SKM-1 (cell line): ENCODE results near the gene MIEF2.
A peak's percentile ranks its signal among the peaks of the same experiment; 100 is the strongest.

Experiments
- DNase-seq: peaks from one replicate; lab custom pipeline; 2025; ENCODE audit not compliant: unreplicated experiment; lab: John Stamatoyannopoulos, UW

MIEF2 gene

GRCh38 chr17:18254888-18255649 is 5.4 kb upstream of the MIEF2 start:
- DNase-seq: no peak

- DNase-seq: no peak
These were observed 4.1 kb upstream of the MIEF2 start for GRCh38 chr17:18256351-18256750.

GRCh38 chr17:18256776-18257175 is 3.7 kb upstream of the MIEF2 start:
- no peak for DNase-seq

GRCh38 chr17:18257268-18257981 is 3.0 kb upstream of the MIEF2 start:
- DNase-seq: peak; percentile 32

- peak; percentile 32 for DNase-seq
These were observed 2.5 kb upstream of the MIEF2 start for GRCh38 chr17:18257982-18258355.

- no peak for DNase-seq
These were observed 2.0 kb upstream of the MIEF2 start, which contains the start of gene FLII for GRCh38 chr17:18258356-18259038. TSS of gene FLII (minus strand) at chr17:18258738. CDS start at chr17:18258690, 48 bp downstream.

- DNase-seq: no peak
These were observed 686 bp upstream of the MIEF2 start for GRCh38 chr17:18259621-18260331.

GRCh38 chr17:18261146-18261515 is 669 bp downstream of the MIEF2 start:
- peak; percentile 5 for DNase-seq

GRCh38 chr17:18261659-18262058 is 1.2 kb downstream of the MIEF2 start:
- no peak for DNase-seq

- DNase-seq: no peak
These were observed 1.6 kb downstream of the MIEF2 start for GRCh38 chr17:18262111-18262510.

GRCh38 chr17:18262641-18263040 is 2.2 kb downstream of the MIEF2 start:
- no peak for DNase-seq

- no peak for DNase-seq
These were observed 3.6 kb downstream of the MIEF2 start for GRCh38 chr17:18263885-18264682.

- no peak for DNase-seq
These were observed 6.9 kb downstream of the MIEF2 start for GRCh38 chr17:18267366-18267765.

- DNase-seq: no peak
These were observed 7.7 kb downstream of the MIEF2 start for GRCh38 chr17:18267927-18268711.

GRCh38 chr17:18270046-18270931 is 9.8 kb downstream of the MIEF2 start:
- DNase-seq: no peak

GRCh38 chr17:18277076-18277475 is 16.6 kb downstream of the MIEF2 start:
- DNase-seq: no peak

GRCh38 chr17:18278867-18279266 is 18.4 kb downstream of the MIEF2 start:
- DNase-seq: no peak

- DNase-seq: no peak
These were observed 19.8 kb downstream of the MIEF2 start for GRCh38 chr17:18280249-18280648.
